K562 (cell line): ENCODE data around the gene SLC35E3. TPM values are rescaled to one million over a fixed set of nuclear protein-coding genes. Genes with fewer than 3 reads are reported as not detected.
A peak's percentile ranks its signal among the peaks of the same experiment; 100 is the strongest.

Experiments
- ATAC-seq: fragments of 200-7000 bp; cut with Tn5 transposase; 3 replicates; pipeline ENCODE4 v1.9.1; 2020; ENCODE audit warnings: moderate library complexity
- BruUV-seq: library from RNA; stranded (reverse); fragments of 400-500 nt; replicated peaks from 2 replicates; lab custom pipeline; 2021; lab: Mats Ljungman, UMichigan
- CTCF ChIA-PET: fragments of 300-600 bp; formaldehyde crosslinking; extraction: SDS; loops from one replicate; lab custom pipeline; 2021; ENCODE audit warnings: low intra/inter-chr PET ratio; lab: Yijun Ruan, JAX
- POLR2A ChIA-PET: fragments of 300-600, 350-650 bp; sonication (Branson Sonifier 250); formaldehyde crosslinking; extraction: SDS; loops from one replicate; lab custom pipeline; 2021; ENCODE audit warnings: antibody characterized with exemption, inconsistent platforms; lab: Yijun Ruan, JAX
- DNase-seq, 4 experiments: peaks; one replicate each; pipeline versions ENCODE4 v3.0.0 to v3.0.0-alpha.2; 2011 to 2018; ENCODE audit warnings: low spot score in 3 of 4, mixed read lengths in 3 of 4; ENCODE audit errors: extremely low read depth in 1 of 4
- FAIRE-seq: peaks from 2 replicates; lab custom pipeline; 2011; peaks lifted over from hg19 to GRCh38; lab: Jason Lieb, UNC
- H2AFZ ChIP-seq: 2 replicates; pipeline ENCODE4 v1.6.0; 2011; ENCODE audit warnings: low read depth, low read length, control low read depth, inconsistent platforms
- H3K27ac ChIP-seq: fragments of 200-600 bp; 3 replicates; pipeline ENCODE4 v1.8.0; 2011; ENCODE audit warnings: low read depth, mild to moderate bottlenecking, control low read depth, inconsistent platforms, low read length, moderate library complexity, mixed read lengths; ENCODE audit errors: extremely low read depth
- H3K27me3 ChIP-seq, 2 experiments: fragments of 300-600 bp in 1 of 2; 2 replicates in 1 of 2; 3 replicates in 1 of 2; pipeline versions ENCODE4 v1.6.0 to v1.8.0; 2011; ENCODE audit warnings: inconsistent platforms in 2 of 2, low read length in 2 of 2, mild to moderate bottlenecking in 1 of 2, mixed read lengths in 1 of 2, moderate library complexity in 1 of 2; ENCODE audit not compliant: control insufficient read depth in 2 of 2, insufficient read depth in 2 of 2
- H3K36me3 ChIP-seq: fragments of 300-600 bp; 3 replicates; pipeline ENCODE4 v1.8.0; 2011; ENCODE audit warnings: mild to moderate bottlenecking, low read length, inconsistent platforms; ENCODE audit not compliant: control insufficient read depth, insufficient read depth
- H3K4me1 ChIP-seq, 2 experiments: fragments of 200-600 bp in 1 of 2; replicated peaks in 1 of 2; 2 replicates in 1 of 2; 3 replicates in 1 of 2; pipeline versions ENCODE4 v1.5.1 to v1.8.0; 2011; ENCODE audit warnings: inconsistent platforms in 2 of 2, low read length in 2 of 2, mild to moderate bottlenecking in 1 of 2, mixed read lengths in 1 of 2, moderate library complexity in 1 of 2; ENCODE audit not compliant: control insufficient read depth in 2 of 2, insufficient read depth in 2 of 2
- H3K4me2 ChIP-seq: 2 replicates; pipeline ENCODE4 v1.6.1; 2011; ENCODE audit warnings: low read length, control low read depth, inconsistent platforms, mixed read lengths; ENCODE audit not compliant: insufficient read depth
- H3K4me3 ChIP-seq: fragments of 200-600 bp; sonication (generic), shearing (Covaris generic); 2 replicates; pipeline ENCODE4 v1.5.1; 2016; ENCODE audit warnings: control low read depth, inconsistent platforms
- H3K79me2 ChIP-seq: fragments of 200-600 bp; 3 replicates; pipeline ENCODE4 v1.8.0; 2011; ENCODE audit warnings: low read length, inconsistent platforms; ENCODE audit not compliant: control insufficient read depth, insufficient read depth
- H3K9ac ChIP-seq, 2 experiments: 2 replicates each; pipeline versions ENCODE4 v1.6.0 to v1.6.1; 2011; ENCODE audit warnings: low read depth in 2 of 2, low read length in 2 of 2, control low read depth in 1 of 2, inconsistent platforms in 1 of 2, mild to moderate bottlenecking in 1 of 2, mixed read lengths in 1 of 2; ENCODE audit not compliant: insufficient read depth in 1 of 2
- H3K9me1 ChIP-seq: one replicate; pipeline ENCODE4 v1.6.0; 2011; ENCODE audit warnings: inconsistent platforms, mild to moderate bottlenecking, low read length, moderate library complexity; ENCODE audit not compliant: control insufficient read depth, insufficient read depth
- H3K9me3 ChIP-seq: replicated peaks from 2 replicates; pipeline ENCODE4 v1.5.1; 2011; ENCODE audit warnings: low read depth, low read length, inconsistent platforms; ENCODE audit not compliant: control insufficient read depth, insufficient read depth
- H4K20me1 ChIP-seq: replicated peaks from 2 replicates; pipeline ENCODE4 v1.6.1; 2011; ENCODE audit warnings: low read length, inconsistent platforms, mixed read lengths; ENCODE audit not compliant: control insufficient read depth, insufficient read depth
- KDM5B ChIP-seq: fragments of 200-600 bp; sonication (generic); IDR thresholded peaks from 2 replicates; pipeline ENCODE4 v1.6.1; 2012; ENCODE audit warnings: low read depth, mild to moderate bottlenecking, moderate library complexity, low read length, control low read depth, inconsistent platforms; ENCODE audit not compliant: insufficient replicate concordance
- MEIS2 ChIP-seq: fragments of 450-650 bp; IDR thresholded peaks from 2 replicates; pipeline ENCODE4 v1.6.1; 2014; ENCODE audit warnings: mild to moderate bottlenecking; ENCODE audit not compliant: partially characterized antibody
- WGBS: fragments of 100-300 bp; shearing (Covaris generic); methylation state at CpG from one replicate; pipeline ENCODE4 v1.1.6; 2016; ENCODE audit warnings: low coverage, mixed read lengths; ENCODE audit not compliant: insufficient coverage; ENCODE audit errors: missing lambda C conversion rate; 5-methylcytosine and 5-hydroxymethylcytosine counted together
- in situ Hi-C: fragments of 300-500 bp; cut with MboI; formaldehyde crosslinking; loops from 4 replicates; pipeline ENCODE4 v1.15.0; 2018; ENCODE audit warnings: inconsistent platforms, mixed read lengths
- intact Hi-C: fragments of 100-400 bp; cut with micrococcal nuclease; formaldehyde crosslinking; loops from 2 replicates; pipeline ENCODE4 v1.14.2; 2022
- polyA plus RNA-seq, 8 experiments: library from polyadenylated mRNA; depleted of rRNA in 4 of 8; stranded (reverse) in 5 of 8; unstranded in 3 of 8; fragments of >200 nt; fragmentation: Nextera tagmentation in 2 of 8; fragmentation: Illumina TruSeq in 1 of 8; extraction: Ambion mirVana in 2 of 8; extraction: Trizol in 1 of 8; gene quantifications; 2 replicates each; pipeline versions ENCODE4 v1.2.1 to v1.2.3, GENCODE V29; 2011 to 2014; ENCODE audit warnings: inconsistent platforms in 1 of 8, missing spikeins in 1 of 8
- total RNA-seq, 7 experiments: library from RNA; depleted of rRNA in 6 of 7; stranded (reverse); fragments of >200 nt in 6 of 7; fragmentation: Illumina TruSeq in 2 of 7; extraction: Trizol in 2 of 7; gene quantifications; 2 replicates each; pipeline versions ENCODE4 v1.2.1 to v1.2.3, GENCODE V29; 2011 to 2021; ENCODE audit warnings: low replicate concordance in 1 of 7
- TF ChIP-seq, protein P1 (sequence below), 2 experiments: IDR thresholded peaks in 1 of 2; conservative IDR thresholded peaks in 1 of 2; 2 replicates each; pipeline ENCODE4 v1.6.1; 2016; ENCODE audit warnings: low read depth in 2 of 2, mild to moderate bottlenecking in 1 of 2, missing compliant biosample characterization in 1 of 2, missing genetic modification characterization in 1 of 2, moderate library complexity in 1 of 2

The SLC35E3 gene
- total and polyA plus RNA-seq, 9 of the 15 experiments (the other 6 are each of a cell fraction or from before 2014, with no cell fraction given): 1.2 to 5.9 (median 3.8) TPM

DNA sequence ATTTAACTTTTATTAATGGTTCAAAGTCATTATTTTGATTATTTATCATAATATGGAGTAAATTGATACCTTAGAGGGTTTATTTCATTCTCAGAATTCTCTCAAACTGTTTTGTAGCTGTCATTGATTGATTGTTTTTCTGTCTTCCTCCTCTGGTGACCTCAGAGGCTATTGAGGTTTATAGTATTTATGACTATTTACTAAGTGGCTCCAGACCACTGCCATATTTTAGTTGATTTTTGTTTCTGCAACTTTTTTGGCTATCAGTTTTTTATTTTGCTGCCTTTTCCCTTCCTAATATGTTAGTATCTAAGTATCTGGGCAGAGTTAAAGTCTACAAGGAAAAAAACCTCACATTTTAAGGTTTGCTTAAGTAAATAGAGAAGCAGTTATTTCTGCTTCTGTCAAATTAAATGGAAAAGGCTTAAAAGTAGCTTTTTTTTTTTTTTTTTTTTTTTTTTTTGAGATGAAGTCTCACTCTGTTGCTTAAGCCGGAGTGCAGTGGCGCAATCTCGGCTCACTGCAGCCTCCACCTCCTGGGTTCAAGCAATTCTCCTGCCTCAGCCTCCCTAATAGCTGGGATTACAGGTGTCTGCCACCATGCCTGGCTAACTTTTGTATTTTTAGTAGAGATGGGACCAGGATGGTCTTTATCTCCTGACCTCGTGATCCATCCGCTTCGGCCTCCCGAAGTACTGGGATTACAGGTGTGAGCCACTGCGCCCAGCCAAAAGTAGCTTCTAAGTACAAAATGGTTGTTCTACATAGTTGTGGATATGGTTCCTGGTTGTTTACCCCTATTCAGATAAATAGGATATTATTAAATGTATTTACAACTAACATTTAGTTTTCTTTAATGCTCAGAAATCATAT lies 70.2 kb downstream of the SLC35E3 start:
- ChIA-PET CTCF (no interaction called here), POLR2A (interaction anchor here (0.9 to 6.7 kb wide), 3 partner anchors 8 to 14 kb away, joined by 4 to 41 read pairs (median 5); partner anchors contain the start of gene MDM2)
- Histone ChIP-seq H2AFZ (no peak overlapping the region), H3K9me1 (no peaks in the 10 kb centered on the region), H3K36me3 (peaks cover 88% of the 10 kb centered on the region), H3K4me3 (no peak overlapping the region), H4K20me1 (peaks cover 5% of the 10 kb centered on the region; the same call in 1 of the 2 replicates), H3K27me3 (no peaks in the 10 kb centered on the region), H3K79me2 (peaks cover 70% of the 10 kb centered on the region), H3K27ac (no peak overlapping the region), H3K4me2 (no peak overlapping the region), H3K4me1 (peaks cover 0 to 13% of the 10 kb centered on the region in 2 experiments; a peak in 4 of 5 replicates), H3K9me3 (no peaks in the 10 kb centered on the region), H3K9ac (no peak overlapping the region)
- DNase-seq (no peak), ATAC-seq (no peak), FAIRE-seq (no peak)
- no TSS peak for BruUV-seq
- 92% methylated on average over 5 of the region's 8 CpGs for WGBS
- TF ChIP-seq, protein P1, sequence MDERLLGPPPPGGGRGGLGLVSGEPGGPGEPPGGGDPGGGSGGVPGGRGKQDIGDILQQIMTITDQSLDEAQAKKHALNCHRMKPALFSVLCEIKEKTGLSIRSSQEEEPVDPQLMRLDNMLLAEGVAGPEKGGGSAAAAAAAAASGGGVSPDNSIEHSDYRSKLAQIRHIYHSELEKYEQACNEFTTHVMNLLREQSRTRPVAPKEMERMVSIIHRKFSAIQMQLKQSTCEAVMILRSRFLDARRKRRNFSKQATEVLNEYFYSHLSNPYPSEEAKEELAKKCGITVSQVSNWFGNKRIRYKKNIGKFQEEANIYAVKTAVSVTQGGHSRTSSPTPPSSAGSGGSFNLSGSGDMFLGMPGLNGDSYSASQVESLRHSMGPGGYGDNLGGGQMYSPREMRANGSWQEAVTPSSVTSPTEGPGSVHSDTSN (CRISPR knock-in tag; IDR thresholded peaks at IDR 0.05; ENCODE audit: low read depth): no peak
- TF ChIP-seq, protein P1 (tag; conservative IDR thresholded peaks at IDR 0.05; ENCODE audit: low read depth): peak; percentile 53
- peak; percentile 64 for TF ChIP-seq MEIS2
- no peak for TF ChIP-seq KDM5B
- in situ Hi-C loops (no loop called here), intact Hi-C loops (no loop called here)
